Neural progenitor cell (in vitro differentiated cells): ENCODE data around the gene CADM1. TPM values are rescaled to one million over a fixed set of nuclear protein-coding genes. Genes with fewer than 3 reads are reported as not detected.

Experiments
- DNase-seq: peaks from one replicate; pipeline ENCODE4 v3.0.0-alpha.2; 2016; ENCODE audit warnings: low spot score
- H2AFZ ChIP-seq: fragments of 200-600 bp; sonication (generic); replicated peaks from 2 replicates; pipeline ENCODE4 v1.6.1; 2016; ENCODE audit warnings: antibody characterized with exemption
- H3F3A ChIP-seq: fragments of 200-600 bp; sonication (generic); 2 replicates; pipeline ENCODE4 v1.6.1; 2016; ENCODE audit warnings: antibody characterized with exemption, low read depth
- H3K27ac ChIP-seq: fragments of 200-600 bp; sonication (generic); 2 replicates; pipeline ENCODE4 v1.5.1; 2016; ENCODE audit warnings: mild to moderate bottlenecking
- H3K27me3 ChIP-seq: fragments of 200-600 bp; sonication (generic); 2 replicates; pipeline ENCODE4 v1.6.1; 2016; ENCODE audit warnings: mild to moderate bottlenecking, moderate library complexity
- H3K36me3 ChIP-seq: fragments of 200-600 bp; sonication (generic); 2 replicates; pipeline ENCODE4 v1.5.1; 2016
- H3K4me1 ChIP-seq: fragments of 200-600 bp; sonication (generic); 2 replicates; pipeline ENCODE4 v1.6.1; 2016; ENCODE audit warnings: mixed run types
- H3K4me2 ChIP-seq: fragments of 200-600 bp; sonication (generic); 2 replicates; pipeline ENCODE4 v1.6.1; 2016
- H3K4me3 ChIP-seq: fragments of 200-600 bp; sonication (generic); 2 replicates; pipeline ENCODE4 v1.5.1; 2016
- H3K79me2 ChIP-seq: fragments of 200-600 bp; sonication (generic); 2 replicates; pipeline ENCODE4 v1.6.1; 2016; ENCODE audit warnings: low read depth
- H3K9ac ChIP-seq: fragments of 200-600 bp; sonication (generic); 2 replicates; pipeline ENCODE4 v1.6.1; 2016
- H3K9me3 ChIP-seq: fragments of 200-600 bp; sonication (generic); 2 replicates; pipeline ENCODE4 v1.5.1; 2016; ENCODE audit warnings: low read depth
- H4K20me1 ChIP-seq: fragments of 200-600 bp; sonication (generic); 2 replicates; pipeline ENCODE4 v1.6.1; 2016; ENCODE audit warnings: low read depth
- H3K27ac Mint-ChIP-seq: 3 replicates; pipeline ENCODE4 v1.8.0; 2021; ENCODE audit warnings: mixed read lengths
- H3K27me3 Mint-ChIP-seq: 2 replicates; pipeline ENCODE4 v1.8.0; 2022; ENCODE audit warnings: low read depth, mild to moderate bottlenecking, inconsistent platforms, moderate library complexity, mixed read lengths; ENCODE audit not compliant: insufficient read depth
- H3K36me3 Mint-ChIP-seq: 3 replicates; pipeline ENCODE4 v1.8.0; 2021; ENCODE audit warnings: mixed read lengths
- H3K4me1 Mint-ChIP-seq: 3 replicates; pipeline ENCODE4 v1.8.0; 2021; ENCODE audit warnings: mixed read lengths
- H3K4me3 Mint-ChIP-seq: 3 replicates; pipeline ENCODE4 v1.8.0; 2021; ENCODE audit warnings: mild to moderate bottlenecking, moderate library complexity, mixed read lengths
- H3K9me3 Mint-ChIP-seq: 3 replicates; pipeline ENCODE4 v1.8.0; 2020; ENCODE audit warnings: mixed read lengths
- CTCF ChIP-seq: fragments of 200-600 bp; sonication (generic); IDR thresholded peaks from 2 replicates; pipeline ENCODE4 v1.5.1; 2017; ENCODE audit warnings: antibody characterized with exemption, mild to moderate bottlenecking
- EZH2 ChIP-seq: fragments of 200-600 bp; sonication (generic); IDR thresholded peaks from 2 replicates; pipeline ENCODE4 v1.6.1; 2017; ENCODE audit warnings: antibody characterized with exemption, mild to moderate bottlenecking, moderate library complexity
- EZH2phosphoT487 ChIP-seq: fragments of 200-600 bp; sonication (generic); IDR thresholded peaks from 2 replicates; pipeline ENCODE4 v1.6.1; 2017; ENCODE audit warnings: antibody characterized with exemption
- total RNA-seq: library from RNA; depleted of rRNA; stranded (reverse); fragments of >200 nt; gene quantifications from 2 replicates; pipeline ENCODE4 v1.2.3, GENCODE V29; 2015; ENCODE audit warnings: low replicate concordance

CADM1 gene
- total RNA-seq, 1 donor from 2014 or later, result 123 TPM

GRCh38 chr11:115357066-115357465 lies 147.1 kb downstream of the CADM1 start:
- H4K20me1 ChIP-seq, result no peaks in the 10 kb centered on the region
- no peak for TF ChIP-seq EZH2phosphoT487
- no peak for TF ChIP-seq CTCF
- TF ChIP-seq EZH2, result no peak
- H3K9me3 Mint-ChIP-seq, result no peaks in the 10 kb centered on the region
- no peak overlapping the region for H2AFZ ChIP-seq
- H3K4me1 Mint-ChIP-seq, result no peaks in the 10 kb centered on the region
- H3K27me3 ChIP-seq, result no peaks in the 10 kb centered on the region
- H3K79me2 ChIP-seq, result no peaks in the 10 kb centered on the region
- no peak overlapping the region for H3K4me2 ChIP-seq
- H3K9me3 ChIP-seq, result no peaks in the 10 kb centered on the region
- H3K27me3 Mint-ChIP-seq, result no peaks in the 10 kb centered on the region
- H3F3A ChIP-seq, result no peaks in the 10 kb centered on the region
- DNase-seq, result no peak
- no peak overlapping the region for H3K4me3 Mint-ChIP-seq
- no peak overlapping the region for H3K9ac ChIP-seq
- no peak overlapping the region for H3K27ac Mint-ChIP-seq
- H3K36me3 ChIP-seq, result no peaks in the 10 kb centered on the region
- H3K27ac ChIP-seq, result no peak overlapping the region
- no peak overlapping the region for H3K4me3 ChIP-seq
- peaks cover 3% of the 10 kb centered on the region for H3K36me3 Mint-ChIP-seq
- no peaks in the 10 kb centered on the region for H3K4me1 ChIP-seq

DNA sequence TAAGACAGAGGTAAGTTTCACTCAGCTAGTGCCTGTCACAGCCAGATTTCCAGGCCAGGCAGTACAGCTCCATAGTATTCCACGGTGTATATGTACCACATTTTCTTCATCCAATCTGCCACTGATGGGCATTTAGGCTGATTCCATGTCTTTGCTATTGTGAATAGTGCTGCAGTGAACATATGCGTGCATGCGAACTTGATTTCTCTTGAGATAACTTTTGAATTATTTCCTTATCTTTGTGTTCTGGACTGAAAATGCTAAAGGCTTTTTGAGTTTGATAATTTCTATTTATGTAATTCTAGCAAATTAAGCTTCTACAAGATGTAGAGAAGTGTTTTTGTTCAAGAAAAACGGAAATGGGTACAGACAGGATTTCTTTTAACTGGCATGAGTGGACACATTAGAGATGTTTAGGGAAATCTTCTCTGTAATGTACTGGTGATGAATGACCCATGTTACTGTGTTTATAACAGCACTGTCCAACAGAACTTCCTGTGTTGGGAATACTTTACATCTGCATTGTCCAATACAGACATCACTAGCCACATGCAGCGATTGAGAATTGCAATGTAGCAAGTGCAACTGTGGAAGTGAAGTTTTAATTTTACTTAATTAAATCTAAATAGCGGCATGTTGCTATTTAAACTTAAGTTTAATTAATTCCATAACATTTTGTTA lies 151.3 kb downstream of the CADM1 start:
- no peaks in the 10 kb centered on the region for H3K9me3 ChIP-seq
- Mint-ChIP-seq H3K4me1 (peaks cover 5% of the 10 kb centered on the region), H3K9me3 (no peaks in the 10 kb centered on the region), H3K27ac (no peak overlapping the region), H3K27me3 (no peaks in the 10 kb centered on the region), H3K36me3 (no peaks in the 10 kb centered on the region), H3K4me3 (no peak overlapping the region)
- TF ChIP-seq EZH2, result no peak
- TF ChIP-seq EZH2phosphoT487, result no peak
- TF ChIP-seq CTCF, result no peak
- H3K36me3 ChIP-seq, result no peaks in the 10 kb centered on the region
- no peak overlapping the region for H3K4me2 ChIP-seq
- peaks cover 9% of the 10 kb centered on the region for H3K4me1 ChIP-seq
- H3F3A ChIP-seq, result no peaks in the 10 kb centered on the region
- H3K9ac ChIP-seq, result no peak overlapping the region
- H3K4me3 ChIP-seq, result no peak overlapping the region
- no peak overlapping the region for H3K27ac ChIP-seq
- no peaks in the 10 kb centered on the region for H4K20me1 ChIP-seq
- no peaks in the 10 kb centered on the region for H3K79me2 ChIP-seq
- H3K27me3 ChIP-seq, result no peaks in the 10 kb centered on the region
- no peak for DNase-seq
- no peak overlapping the region for H2AFZ ChIP-seq

DNA sequence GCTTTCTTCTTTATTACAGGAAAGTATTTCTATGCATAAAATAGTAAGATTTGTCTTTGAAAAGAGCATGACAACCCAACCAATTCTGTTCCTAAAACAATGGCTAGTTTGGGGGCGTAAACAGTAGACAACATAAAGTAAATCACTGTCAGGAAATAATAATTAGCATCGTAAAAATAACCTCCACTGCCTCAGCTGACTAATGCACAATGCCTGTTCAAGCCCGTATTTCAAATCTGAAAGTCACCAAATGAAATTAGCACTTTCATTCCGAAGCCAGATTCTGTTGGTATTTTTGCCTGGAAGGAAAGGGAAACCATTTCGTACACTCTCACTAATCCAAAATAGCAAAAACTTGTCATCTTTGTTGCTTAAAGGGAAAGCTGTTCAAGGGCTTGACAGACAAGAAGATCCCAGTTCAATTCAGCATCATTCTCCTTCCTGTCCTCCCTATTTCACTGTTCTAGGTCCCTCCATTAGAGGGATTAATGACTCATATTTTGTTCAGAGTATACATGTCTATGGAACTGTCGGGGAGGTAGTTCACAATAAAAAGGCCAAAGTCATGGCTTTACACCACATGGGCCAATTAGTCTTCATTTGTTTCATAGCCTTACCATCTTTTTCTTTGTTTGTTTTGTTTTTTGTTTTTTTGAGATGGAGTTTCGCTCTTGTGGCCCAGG lies 154.7 kb downstream of the CADM1 start:
- Mint-ChIP-seq H3K4me1 (peaks cover 29% of the 10 kb centered on the region), H3K27ac (no peak overlapping the region), H3K9me3 (no peaks in the 10 kb centered on the region), H3K4me3 (no peak overlapping the region), H3K27me3 (no peaks in the 10 kb centered on the region), H3K36me3 (no peaks in the 10 kb centered on the region)
- peaks cover 12% of the 10 kb centered on the region for H3F3A ChIP-seq
- H4K20me1 ChIP-seq, result peaks cover 13% of the 10 kb centered on the region
- H3K9me3 ChIP-seq, result no peaks in the 10 kb centered on the region
- H3K27me3 ChIP-seq, result no peaks in the 10 kb centered on the region
- no peak overlapping the region for H2AFZ ChIP-seq
- H3K36me3 ChIP-seq, result no peaks in the 10 kb centered on the region
- no peak overlapping the region for H3K27ac ChIP-seq
- H3K4me3 ChIP-seq, result no peak overlapping the region
- DNase-seq, result no peak
- no peak overlapping the region for H3K9ac ChIP-seq
- TF ChIP-seq CTCF, result no peak
- TF ChIP-seq EZH2phosphoT487, result no peak
- TF ChIP-seq EZH2, result no peak
- H3K4me2 ChIP-seq, result no peak overlapping the region
- H3K4me1 ChIP-seq, result peaks cover 36% of the 10 kb centered on the region
- H3K79me2 ChIP-seq, result no peaks in the 10 kb centered on the region
